HK-2 (cell line): Measurements from ENCODE around the gene SCUBE1.

ENCODE experiments used
- DNase-seq: peaks from one replicate; pipeline ENCODE4 v3.0.0-alpha.2; 2018; ENCODE audit not compliant: unreplicated experiment

The SCUBE1 gene

DNA sequence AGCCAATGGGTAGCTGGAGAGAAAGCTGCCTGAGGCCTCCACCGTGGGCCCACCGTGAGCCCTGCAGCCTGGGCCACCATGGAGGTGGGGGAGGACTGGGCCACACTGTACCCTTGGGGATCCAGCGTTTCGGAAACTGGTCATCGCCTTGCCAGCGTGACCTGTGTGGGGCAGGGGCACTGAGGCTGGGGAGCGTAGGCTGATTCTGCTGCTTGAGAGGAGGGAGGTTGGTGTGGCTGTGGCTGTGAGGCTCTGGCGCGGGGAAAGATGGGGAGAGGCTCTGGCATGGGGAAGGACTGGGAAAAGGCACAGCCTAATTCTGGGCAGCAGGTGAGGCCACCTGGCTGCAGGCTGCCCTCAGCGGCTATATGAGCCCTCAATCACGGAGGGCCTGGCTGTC, 143.6 kb downstream of the SCUBE1 start:
- DNase-seq: no peak

DNA sequence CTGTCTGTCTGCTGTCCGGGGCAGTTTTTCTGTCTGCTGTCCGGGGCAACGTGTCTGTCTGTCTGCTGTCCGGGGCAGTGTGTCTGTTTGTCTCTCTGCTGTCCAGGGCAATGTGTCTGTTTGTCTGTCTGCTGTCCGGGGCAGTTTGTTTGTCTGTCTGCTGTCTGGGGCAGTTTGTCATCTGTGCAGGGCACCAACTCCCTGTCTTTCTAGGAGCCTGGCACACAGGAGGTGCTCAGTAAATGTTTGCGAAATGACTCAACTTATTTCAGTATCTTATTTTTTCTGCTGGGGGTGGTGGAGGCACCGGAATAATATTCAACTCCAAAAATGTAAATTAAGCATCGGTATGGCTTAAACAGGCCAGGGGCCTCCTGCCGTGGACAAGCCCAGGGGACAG, 144.2 kb downstream of the SCUBE1 start:
- no peak for DNase-seq

DNA sequence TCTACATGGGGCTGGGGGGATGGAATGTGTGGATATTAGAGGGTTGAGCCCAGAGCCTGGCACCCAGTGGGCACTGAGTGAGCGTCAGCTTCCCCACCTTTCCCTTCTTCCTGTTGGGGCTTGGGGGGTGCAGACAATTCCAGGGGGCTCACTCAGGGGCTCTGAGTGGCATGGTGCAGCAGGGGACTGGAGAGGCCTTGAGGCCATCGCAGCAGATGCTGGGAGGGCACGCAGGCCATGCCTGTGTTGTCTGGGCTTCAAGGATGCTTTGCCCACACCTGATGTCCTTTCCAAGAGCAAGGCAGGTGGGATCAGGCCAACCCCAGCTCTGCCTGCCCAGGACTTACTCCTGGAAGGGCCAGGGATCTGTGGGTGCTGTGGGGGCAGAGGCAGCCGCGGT, 145.0 kb downstream of the SCUBE1 start:
- DNase-seq: no peak

DNA sequence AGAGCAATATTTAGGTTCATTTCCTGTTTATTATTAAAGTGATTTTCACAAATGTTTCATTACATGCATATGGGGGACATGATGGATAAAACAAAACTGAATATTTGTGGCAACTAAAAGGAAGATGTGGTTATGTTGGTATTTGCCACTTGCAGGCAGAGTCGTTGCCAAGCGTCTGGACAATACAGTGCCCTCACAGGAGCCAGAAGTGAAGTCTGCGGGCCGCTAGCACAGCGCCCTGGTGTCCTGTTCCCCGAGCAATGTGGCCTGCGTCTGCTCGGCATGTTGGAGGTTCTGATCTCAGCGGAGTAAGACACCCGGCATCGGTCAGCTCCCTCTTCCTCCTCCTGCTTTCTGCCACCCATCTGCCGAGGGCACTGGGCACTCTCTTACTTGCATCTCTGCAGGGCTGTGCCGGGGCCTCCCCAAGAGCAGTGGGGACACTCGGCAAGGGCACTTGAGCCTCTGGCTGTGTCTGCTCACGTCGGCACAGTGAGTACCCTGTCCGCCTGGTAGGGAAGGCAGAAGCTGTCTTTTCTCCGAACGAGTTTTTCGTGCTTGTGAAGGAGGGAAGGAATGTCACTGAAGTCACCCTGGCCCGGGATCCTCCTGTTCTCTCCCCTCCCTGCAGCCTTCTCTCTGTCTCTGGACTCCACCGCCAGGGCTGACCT, 145.8 kb downstream of the SCUBE1 start:
- DNase-seq: no peak

DNA sequence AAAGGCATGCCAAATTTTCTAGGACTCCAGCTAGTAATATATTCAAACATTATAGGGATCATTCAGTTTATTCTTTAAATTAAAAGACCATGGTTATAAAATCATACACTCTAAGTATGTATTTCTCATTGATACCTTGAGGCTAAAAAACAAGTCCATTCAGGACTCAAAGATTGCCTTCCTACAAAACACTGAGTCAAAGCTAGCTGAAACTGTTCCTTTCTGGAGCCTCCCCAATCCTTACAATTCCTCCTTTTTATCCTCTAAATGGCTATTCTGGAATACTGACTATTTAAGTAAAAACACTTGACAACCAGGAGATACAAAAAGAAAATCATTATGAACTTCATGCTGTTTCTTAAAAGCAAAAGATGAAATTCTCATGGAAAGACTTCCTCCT, 151.3 kb downstream of the SCUBE1 start:
- no peak for DNase-seq

DNA sequence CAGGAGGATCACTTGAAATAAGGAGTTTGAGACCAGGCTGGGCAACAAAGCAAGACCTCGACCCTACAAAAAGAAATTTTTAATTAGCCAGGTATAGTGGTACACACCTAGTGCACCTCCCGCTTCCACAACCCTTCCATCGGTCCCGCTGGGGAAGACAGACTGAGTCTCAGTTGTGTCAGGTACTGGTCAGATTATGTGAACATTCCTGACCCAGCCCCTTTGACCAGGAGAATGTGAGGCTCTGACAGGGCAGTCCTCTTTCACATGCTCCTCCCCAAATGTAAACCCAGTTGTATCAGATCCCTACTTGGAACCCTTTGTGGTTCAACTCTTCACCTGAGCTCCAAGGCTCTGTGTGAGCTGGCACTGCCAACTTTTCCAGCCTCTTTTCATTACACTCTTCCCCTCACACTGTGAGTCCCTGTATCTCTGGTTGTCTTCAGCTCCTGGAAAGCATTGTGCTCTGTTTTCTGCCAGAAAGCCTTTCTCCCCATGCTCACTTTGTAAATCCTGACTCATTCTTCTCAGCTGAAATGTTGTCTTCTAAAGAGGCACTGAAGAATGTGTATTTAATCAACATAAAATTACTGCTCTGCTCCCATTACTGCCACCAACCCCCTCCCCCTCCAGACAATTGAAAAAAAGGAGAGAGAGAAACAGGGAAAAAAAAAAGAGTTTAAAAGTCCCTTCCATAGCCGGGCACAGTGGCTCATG, 154.2 kb downstream of the SCUBE1 start:
- no peak for DNase-seq

DNA sequence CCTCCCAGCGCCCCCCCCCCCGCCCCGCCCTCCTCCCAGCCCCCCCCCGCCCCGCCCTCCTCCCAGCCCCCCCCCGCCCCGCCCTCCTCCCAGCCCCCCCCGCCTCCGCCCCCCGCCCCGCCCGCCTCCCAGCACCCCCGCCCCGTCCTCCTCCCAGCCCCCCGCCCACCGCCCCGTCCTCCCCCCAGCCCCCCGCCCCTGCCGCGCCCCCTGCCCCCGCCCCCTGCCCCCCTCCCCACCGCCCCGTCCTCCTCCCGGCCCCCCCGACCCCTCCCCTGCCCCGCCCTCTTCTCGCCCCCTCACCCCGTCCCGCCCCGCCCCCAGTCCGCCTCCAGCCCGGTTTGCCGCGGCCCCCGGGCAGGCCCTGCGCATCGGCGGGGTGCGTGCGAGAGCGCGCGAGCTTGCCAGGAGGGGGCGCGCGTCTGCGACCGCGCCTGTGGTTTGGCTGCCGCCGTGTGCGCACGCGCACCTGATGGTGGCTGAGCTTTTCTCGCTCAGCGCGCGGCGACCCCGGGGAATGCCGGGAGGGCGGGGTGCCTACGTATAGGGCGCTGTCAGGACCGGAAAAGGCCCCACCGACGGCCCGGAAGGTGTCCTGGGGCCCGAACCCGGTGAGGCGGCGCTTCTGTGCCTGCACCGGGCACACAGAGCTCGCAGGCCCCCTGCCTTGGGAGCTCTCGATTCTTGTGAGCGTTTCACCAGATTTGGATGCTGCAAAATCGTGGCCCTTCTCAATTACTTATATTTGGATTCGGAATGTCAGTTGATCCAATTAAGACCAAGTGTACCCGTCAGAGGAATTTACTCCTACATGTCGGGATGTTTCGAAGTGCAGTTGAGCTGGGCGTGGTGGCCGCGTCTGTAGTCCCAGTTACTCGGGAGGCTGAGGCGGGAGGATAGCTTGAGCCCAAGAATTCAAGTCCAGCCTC, 155.7 kb downstream of the SCUBE1 start:
- peak; percentile 92 for DNase-seq

DNA sequence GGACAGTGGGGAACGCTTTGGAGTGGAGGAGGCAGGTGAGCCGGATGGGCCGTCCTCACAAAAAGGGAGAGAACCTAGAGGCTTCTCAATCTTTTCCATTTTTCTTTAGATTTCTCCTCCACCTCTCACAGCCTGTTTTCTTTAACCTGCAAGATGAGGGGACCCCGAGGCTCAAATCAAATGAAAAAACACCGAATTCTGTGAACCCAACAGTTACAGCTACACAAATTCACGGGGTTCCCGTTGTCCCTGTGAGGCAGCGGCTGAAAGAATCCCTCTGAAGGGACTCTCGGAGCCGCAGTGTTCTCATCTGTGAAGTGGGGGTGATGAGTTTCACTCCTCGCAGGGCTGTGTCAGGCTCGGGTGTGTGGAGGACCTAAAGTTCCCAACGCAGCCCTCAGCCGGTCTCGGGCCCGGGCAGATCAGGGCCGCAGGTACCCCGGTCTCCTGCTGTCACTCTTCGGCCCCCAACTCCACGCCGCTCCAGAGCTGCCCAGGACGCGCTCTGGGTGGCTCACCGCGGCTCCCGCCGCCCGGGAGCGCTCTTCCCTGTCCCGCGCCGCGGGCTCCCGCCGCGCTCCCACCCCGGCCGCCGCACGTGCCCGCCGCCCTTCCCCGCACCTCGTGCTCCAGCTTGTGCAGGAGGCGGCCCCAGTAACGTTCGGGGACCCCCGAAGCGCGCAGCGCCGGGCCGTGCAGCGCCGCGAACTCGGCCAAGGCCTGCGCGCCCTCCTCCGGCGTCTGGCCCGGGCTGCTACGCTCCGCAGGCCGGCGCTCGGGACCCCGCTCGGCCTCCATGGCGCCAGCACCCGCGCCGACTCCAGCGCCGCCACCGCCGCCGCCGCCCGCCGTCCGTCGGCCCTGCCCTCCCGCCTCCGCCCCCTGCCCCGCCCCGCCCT, 156.7 kb downstream of the SCUBE1 start, which contains the start of gene TTLL12:
TTLL12 (minus strand) TSS at position 863 of the 899 bp plus-strand sequence; CDS start at position 798, 65 bp downstream.
- DNase-seq: peak; percentile 61

DNA sequence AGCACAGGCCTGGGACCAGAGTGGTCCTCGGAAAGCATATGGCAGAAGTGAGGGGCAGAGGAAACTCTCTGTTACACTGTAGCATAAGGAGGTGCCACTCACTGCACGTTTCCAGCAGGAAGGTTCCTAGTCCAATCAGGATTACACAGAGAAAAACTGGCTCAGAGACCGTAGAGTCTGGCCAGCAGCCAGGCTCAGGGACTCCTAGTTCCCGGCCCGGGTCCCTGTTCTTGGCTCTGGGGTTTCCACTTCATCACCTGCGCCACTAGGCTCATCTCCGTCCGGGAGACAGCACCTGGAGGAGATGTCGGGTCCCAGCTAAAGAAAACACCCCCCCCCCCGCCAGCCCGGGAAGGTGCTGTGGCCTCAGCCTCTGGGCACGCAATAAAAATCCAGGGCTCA, 157.3 kb downstream of the SCUBE1 start:
- DNase-seq: peak; percentile 26

DNA sequence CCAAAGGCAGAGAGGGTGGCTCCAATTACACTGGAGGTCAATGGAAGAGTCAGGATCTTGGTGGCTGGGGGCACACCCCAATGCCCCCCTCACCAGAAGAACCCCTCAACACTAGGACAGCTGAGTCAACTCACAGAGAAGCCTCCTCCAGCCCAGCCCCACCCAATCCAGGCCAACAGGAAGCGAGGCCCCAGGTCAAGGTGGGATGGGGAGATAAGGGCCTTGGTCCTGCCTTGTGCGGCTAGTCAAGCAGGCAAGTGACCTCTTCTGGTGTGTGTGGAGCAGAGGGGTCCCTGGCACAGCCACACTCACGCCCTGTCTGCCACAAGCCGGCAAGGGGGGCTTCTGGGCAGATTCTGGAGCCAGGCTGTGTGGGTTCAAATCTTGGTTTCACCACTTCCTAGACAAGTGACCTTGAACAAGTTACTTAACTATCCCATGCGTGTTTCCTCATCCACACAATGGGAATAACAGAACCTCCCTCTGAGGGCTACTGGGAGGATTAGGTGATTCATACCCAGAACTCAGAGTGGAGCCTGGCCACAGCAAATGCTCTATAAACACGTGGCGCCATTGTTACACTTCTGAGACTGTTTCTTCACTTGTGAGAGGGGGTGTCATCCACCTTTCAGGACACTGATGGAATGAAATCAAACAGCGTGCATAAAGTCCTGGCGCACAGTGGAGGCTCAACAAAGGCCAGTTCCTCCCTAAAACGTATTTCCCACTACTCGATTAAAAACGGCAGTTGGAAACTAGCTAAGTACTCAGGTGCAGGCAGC, 159.5 kb downstream of the SCUBE1 start:
- DNase-seq: no peak

DNA sequence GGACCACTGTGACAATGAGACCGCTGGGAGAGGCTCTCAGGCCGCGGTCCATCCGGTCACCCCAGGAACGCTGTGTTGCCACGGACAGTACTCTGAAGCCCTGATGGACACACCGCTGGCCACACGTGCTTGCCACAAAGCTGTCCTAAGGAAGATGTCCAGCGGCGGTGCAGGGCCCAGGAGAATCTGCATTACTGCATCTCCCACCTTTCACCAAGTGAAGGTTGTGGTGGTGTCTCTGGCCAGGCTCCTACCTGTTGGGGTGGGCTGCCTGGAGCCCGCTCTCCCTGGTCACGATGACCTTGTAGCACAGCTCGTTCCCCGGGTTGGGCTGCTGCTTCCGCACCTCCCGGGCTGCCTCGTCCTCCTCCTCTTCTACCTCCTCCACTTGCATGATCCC, 160.4 kb downstream of the SCUBE1 start:
- no peak for DNase-seq

DNA sequence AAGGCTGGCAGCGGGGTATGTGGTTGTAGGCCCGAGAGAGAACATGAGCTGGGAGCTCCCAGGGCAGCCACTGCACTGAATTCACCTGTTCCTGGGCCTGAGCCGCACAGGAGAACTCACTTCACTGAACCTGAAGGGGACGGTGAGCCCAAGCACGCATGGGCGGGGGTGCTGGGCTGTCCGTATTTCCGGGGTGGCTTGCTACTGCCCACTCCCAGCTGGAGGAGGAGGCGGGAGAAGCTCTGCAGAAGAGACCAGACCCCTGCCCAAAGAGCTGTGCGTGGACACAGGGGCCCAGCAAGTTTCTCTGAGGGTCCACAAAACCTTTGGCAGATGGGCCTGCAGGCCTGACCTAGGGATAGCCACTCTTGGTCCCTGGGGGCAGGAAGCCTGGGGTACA, 161.1 kb downstream of the SCUBE1 start:
- DNase-seq: no peak

DNA sequence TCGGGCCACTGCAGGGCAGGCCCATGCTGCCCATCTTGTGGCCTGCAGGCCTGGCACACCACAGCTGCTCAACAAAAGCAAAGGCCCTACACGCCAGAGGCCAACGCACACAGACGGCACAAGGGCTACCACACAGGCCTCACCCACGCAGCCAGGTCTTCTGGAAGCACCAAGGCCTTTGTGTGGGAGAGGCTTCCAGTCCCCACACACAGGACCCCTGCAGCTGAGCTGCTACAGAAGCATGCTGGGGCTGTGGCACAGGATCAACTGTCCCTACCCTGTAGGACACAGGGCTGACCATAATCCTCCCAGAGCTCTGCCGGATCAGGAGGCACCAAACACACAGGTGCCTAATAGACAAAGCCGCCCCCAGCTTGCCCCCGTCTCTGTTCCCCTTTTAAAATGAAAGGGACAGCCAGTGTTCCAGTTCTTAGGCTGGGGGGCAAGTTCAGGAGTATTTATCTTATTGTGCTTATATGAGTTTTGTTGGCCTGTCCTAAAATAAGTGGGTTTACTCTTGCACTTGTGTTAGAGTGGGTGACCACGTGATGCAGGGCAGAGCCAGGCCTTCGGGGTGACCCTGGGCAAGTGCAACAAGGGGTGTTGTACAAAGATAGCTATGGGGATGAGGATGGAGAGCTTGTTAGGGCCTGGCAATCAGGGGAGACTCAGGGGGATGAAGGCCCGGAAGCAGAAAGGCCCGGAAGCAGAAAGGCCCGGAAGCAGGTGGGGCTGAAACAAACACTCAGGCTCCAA, 161.7 kb downstream of the SCUBE1 start:
- no peak for DNase-seq

DNA sequence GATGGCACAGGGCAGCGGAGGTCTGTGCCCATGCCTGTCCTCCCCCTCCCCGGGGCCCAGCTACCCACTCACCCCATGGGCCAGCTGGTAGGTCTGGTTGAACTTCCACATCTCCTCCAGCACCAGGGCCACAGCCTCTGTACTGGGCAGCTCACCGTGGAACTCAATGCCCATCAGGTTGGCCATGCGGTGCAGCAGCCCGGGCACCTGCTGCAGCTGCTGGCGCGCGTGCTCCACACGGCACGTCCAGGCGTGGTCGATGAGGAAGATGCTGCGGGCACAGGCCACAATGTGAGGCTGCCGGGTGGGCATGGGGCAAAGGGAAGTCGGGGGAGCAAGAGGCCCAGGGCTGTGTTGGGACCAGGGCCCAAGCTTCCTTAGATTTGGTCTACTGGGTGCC, 162.5 kb downstream of the SCUBE1 start:
- DNase-seq: no peak

DNA sequence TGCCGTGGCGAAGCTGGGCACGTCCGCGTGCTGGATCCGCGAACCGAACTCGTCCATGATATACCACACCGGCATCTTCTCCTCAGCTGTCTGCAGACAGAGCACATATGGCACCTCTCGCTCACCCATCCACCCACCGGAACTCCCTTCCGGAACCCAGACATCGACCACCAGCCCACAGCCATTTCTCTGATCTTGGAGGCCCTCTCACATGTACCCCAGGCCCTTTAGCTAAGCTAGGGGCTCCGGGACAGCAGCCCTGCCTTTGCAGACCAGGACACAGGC, 163.3 kb downstream of the SCUBE1 start:
- DNase-seq: no peak

DNA sequence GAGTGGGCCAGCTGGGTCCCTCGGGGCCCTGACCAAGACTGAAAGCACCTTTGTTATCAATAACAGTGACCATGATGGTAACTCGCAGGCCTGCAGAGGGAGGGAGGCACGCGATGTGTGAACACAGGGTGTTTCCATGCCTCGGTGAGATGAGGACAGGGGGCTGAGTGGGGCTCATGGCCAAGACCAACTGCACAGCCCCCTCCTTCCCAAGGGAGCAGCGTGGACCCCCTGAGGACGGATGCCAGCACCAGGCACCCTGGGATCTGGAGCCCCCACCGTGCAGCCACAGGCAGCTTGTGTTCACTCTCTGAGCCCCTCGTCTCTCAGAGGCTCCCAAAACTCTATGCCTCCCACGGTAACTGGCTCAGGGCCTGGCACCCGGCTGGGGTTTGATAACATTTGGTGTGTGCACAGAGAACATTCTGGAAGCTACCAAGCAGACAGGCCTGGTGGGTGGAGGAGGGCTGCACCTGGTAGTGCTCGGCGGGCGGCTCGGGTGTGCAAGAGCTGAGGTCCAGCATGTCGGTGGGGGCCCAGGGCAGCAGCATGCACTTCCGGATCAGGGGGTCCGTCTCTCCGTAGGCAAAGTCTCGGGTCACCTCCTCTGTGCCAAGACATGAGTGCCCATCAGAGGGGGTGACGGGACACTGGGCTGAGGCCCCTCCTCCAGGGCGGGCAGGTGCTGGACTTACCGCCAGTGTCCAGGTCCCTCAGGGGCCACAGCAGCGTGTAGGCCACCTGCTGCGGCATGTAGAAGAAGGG, 163.8 kb downstream of the SCUBE1 start:
- DNase-seq: no peak

DNA sequence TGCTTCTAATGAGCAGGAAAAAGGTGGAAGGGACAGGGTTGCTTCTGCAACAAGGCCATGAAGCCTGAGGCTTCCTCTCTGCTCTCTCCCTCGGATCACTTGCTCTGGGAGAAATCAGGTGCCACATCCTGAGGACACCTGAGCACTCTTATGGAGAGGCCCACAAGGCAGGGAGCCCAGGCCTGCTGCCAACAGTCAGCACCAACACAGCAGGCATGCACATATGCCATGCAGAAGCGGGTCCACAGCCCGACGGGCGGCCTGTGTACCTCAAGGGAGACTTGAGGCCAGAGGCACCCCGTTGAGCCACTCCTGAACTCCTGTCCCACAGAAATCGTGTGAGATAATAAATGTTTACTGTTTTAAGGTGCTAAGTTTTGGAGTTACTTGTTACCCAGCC, 165.7 kb downstream of the SCUBE1 start:
- no peak for DNase-seq

DNA sequence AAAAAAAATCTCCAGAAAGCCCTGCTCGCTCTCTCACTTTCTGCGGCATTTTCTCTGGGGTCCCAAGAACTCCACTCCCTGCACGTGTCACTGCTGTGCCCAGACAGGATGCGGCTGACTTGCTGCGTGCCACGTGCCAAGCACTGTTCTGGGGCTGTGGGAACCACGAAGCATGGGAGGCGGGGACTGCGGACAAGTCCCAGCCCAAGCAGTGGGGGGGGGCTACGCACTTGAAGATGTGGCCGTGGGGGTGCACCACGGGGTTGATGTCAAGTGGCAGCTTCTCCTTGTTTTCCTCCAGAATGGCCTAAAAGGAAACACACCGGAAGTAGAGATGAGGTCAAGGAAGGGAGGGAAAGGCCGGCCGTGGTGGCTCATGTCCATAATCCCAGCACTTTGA, 167.1 kb downstream of the SCUBE1 start:
- no peak for DNase-seq

DNA sequence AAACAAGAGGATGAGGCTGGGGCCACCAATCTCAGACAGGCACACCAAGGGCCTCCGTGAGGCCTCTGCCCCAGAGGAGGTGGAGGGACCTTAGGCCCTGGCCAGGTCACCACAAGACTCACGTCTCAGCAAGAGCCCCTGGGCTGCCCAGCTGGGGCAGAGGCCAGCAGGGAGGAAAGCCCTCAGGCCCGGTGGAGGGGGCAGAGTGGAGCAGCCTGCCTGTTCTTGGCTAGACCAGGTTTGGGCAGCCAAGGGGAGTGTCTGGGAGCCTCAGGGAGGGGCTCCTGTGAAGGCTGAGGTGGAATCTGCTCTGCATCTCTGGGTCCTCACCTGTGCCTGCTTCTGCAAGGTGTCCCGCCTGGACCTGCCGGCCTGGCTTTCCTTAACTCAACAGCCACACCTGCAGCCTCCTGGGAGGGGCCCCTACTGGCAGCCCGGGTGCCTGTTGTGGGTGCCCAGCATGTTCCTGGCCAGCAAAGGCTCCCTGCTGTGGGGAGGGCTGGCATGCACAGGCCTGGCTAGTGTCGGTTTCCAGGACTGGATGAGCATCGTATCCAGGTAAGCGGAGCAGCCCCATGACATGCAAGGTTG, 168.1 kb downstream of the SCUBE1 start:
- DNase-seq: no peak
